ENCODE results near the gene PCED1B. TPM values are rescaled to one million over a fixed set of nuclear protein-coding genes. Genes with fewer than 3 reads are reported as not detected.
"Not testable (repeated sequence)": the region's sequence is repeated elsewhere in the genome, so short reads cannot be mapped to it uniquely, and the experiment has no call there.

The PCED1B gene
- total RNA-seq, 2 donors from 2014 or later: 0.87 to 46.9 TPM

DNA sequence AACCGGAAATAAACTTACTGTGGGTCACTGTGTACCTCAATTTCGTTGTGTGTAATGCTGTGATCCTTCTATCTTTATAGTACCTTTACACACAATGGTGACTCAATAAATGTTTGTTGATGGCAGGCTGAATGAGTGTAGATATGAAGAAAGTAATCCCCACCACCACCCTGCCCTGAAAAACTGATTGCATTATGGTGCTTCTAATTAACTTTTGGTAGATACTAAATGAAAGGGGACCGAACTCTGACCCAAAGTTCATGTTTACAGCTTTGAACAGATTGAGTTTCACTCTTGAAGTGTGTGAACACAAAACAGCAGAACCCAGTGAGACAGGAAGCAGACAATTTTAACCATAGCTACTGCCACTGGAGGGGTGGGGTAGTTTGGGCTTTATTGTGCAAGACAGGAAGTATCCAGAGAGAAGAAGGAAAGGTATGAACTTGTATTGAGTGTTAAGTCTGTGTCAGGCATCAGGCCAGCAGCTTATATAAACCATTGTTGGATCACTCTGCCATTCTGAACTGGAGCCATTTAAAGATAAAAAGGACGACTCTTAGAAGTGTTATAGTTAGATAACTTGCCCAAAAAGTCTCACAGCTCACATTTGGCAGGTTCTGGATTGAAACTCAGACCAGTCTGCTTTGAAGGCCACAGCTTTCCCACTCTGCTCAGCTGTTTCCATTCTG lies 197.3 kb downstream of the PCED1B start:
- intact Hi-C loops (cut with DNase I): no loop called here
- WGBS: 26% methylated on average over 4 of the region's 4 CpGs
- Histone ChIP-seq H3K36me3 (no peaks in the 10 kb centered on the region), H3K4me3 (no peak overlapping the region), H3K4me1 (replicated peaks) (no peaks in the 10 kb centered on the region), H3K9me3 (no peaks in the 10 kb centered on the region), H3K27ac (no peak overlapping the region), H3K27me3 (replicated peaks; ENCODE audit: insufficient read depth) (no peaks in the 10 kb centered on the region)
- peak; percentile 81 for DNase-seq (ENCODE audit: low spot score)
- TF ChIP-seq POLR2A (IDR thresholded peaks at IDR 0.05) (no peak), POLR2AphosphoS5 (IDR thresholded peaks at IDR 0.05) (peak; percentile 83), CTCF (IDR thresholded peaks at IDR 0.05) (no peak)

GRCh38 chr12:47277972-47278448 lies 198.6 kb downstream of the PCED1B start:
- no peaks in the 10 kb centered on the region for H3K36me3 ChIP-seq
- H3K4me3 ChIP-seq: no peak overlapping the region
- H3K4me1 ChIP-seq (replicated peaks): no peaks in the 10 kb centered on the region
- intact Hi-C loops (cut with DNase I): no loop called here
- no peaks in the 10 kb centered on the region for H3K9me3 ChIP-seq
- 92% methylated on average over 1 of the region's 1 CpG for WGBS
- TF ChIP-seq CTCF (IDR thresholded peaks at IDR 0.05): no peak
- TF ChIP-seq POLR2AphosphoS5 (IDR thresholded peaks at IDR 0.05): no peak
- TF ChIP-seq POLR2A (IDR thresholded peaks at IDR 0.05): no peak
- no peak for DNase-seq (ENCODE audit: low spot score)
- no peak overlapping the region for H3K27ac ChIP-seq
- no peaks in the 10 kb centered on the region for H3K27me3 ChIP-seq (replicated peaks; ENCODE audit: insufficient read depth)

GRCh38 chr12:47279758-47280157 lies 200.3 kb downstream of the PCED1B start:
- DNase-seq (ENCODE audit: low spot score); H3K9me3 ChIP-seq; H3K27me3 ChIP-seq (replicated peaks; ENCODE audit: insufficient read depth); intact Hi-C loops (cut with DNase I); H3K36me3 ChIP-seq; H3K4me1 ChIP-seq (replicated peaks); H3K4me3 ChIP-seq; H3K27ac ChIP-seq: not testable (repeated sequence)
- WGBS: 93% methylated on average over 8 of the region's 8 CpGs

- intact Hi-C loops (cut with DNase I): no loop called here
- Histone ChIP-seq H3K4me3 (no peak overlapping the region), H3K36me3 (no peaks in the 10 kb centered on the region), H3K27ac (no peak overlapping the region), H3K4me1 (replicated peaks) (no peaks in the 10 kb centered on the region), H3K9me3 (no peaks in the 10 kb centered on the region), H3K27me3 (replicated peaks; ENCODE audit: insufficient read depth) (no peaks in the 10 kb centered on the region)
- TF ChIP-seq POLR2A (IDR thresholded peaks at IDR 0.05): no peak
- no peak for TF ChIP-seq CTCF (IDR thresholded peaks at IDR 0.05)
- no peak for TF ChIP-seq POLR2AphosphoS5 (IDR thresholded peaks at IDR 0.05)
- no peak for DNase-seq (ENCODE audit: low spot score)
- 75% methylated on average over 7 of the region's 7 CpGs for WGBS
Measured at GRCh38 chr12:47280543-47281300, 201.3 kb downstream of the PCED1B start.

GRCh38 chr12:47281667-47282171 lies 202.3 kb downstream of the PCED1B start:
- Histone ChIP-seq H3K4me1 (replicated peaks) (no peaks in the 10 kb centered on the region), H3K27ac (no peak overlapping the region), H3K27me3 (replicated peaks; ENCODE audit: insufficient read depth) (no peaks in the 10 kb centered on the region), H3K36me3 (no peaks in the 10 kb centered on the region), H3K9me3 (no peaks in the 10 kb centered on the region), H3K4me3 (no peak overlapping the region)
- intact Hi-C loops (cut with DNase I): no loop called here
- 77% methylated on average over 4 of the region's 4 CpGs for WGBS
- no peak for TF ChIP-seq POLR2A (IDR thresholded peaks at IDR 0.05)
- no peak for TF ChIP-seq CTCF (IDR thresholded peaks at IDR 0.05)
- no peak for TF ChIP-seq POLR2AphosphoS5 (IDR thresholded peaks at IDR 0.05)
- no peak for DNase-seq (ENCODE audit: low spot score)
